Ishikawa (cell line): ENCODE results near the gene ETV2.

ENCODE experiments used
- CEBPB ChIP-seq: IDR thresholded peaks from 2 replicates; pipeline ENCODE4 v1.6.1; 2012
- EGR1 ChIP-seq: IDR thresholded peaks from 2 replicates; pipeline ENCODE4 v1.6.1; 2012
- EP300 ChIP-seq: IDR thresholded peaks from 2 replicates; pipeline ENCODE4 v1.6.1; 2012; ENCODE audit warnings: borderline replicate concordance
- NFIC ChIP-seq: IDR thresholded peaks from 2 replicates; pipeline ENCODE4 v1.6.1; 2012
- TCF12 ChIP-seq: IDR thresholded peaks from 2 replicates; pipeline ENCODE4 v1.6.1; 2012; ENCODE audit warnings: low read depth
- TEAD4 ChIP-seq: IDR thresholded peaks from 2 replicates; pipeline ENCODE4 v1.6.1; 2012
- YY1 ChIP-seq: IDR thresholded peaks from 2 replicates; pipeline ENCODE4 v1.6.1; 2012; ENCODE audit warnings: low read depth

DNA sequence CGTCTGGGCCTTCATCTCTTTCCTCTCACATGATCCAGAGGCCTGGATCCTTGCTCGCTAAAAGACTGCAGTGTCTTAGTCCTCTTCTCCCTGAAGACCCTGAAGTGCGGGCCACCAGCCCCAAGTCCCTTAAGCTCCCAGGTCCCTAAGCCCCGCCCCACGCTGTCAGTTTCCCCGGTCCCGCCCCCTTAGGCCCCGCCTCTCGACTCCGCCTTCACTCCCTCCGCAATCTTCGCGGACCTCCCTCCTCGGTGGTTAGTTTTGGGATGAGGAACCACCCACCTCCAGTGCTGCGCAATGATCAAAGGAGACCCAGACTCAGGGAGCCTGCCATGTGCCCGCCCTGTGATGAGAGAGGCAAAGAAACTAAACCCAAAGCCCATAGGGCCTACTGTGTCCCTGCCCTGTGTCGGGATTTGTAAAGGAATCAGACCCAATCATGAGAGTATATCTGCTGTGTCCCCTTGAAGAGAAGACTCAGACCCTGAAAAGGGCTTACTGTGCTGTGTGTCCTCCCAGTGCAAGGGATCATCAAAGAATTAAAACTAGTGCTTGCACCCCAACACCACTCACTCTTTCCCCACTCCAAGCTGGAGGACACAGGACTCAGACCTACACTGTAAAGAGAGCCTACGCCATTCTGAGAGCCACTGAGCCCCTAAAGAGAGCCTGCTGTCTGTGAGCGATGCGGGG lies 3.6 kb downstream of the ETV2 start:
- TF ChIP-seq EGR1 (no peak), EP300 (no peak), TEAD4 (no peak), YY1 (no peak), TCF12 (no peak), NFIC (no peak), CEBPB (no peak)
